Activated naive CD8-positive, alpha-beta T cell treated with anti-CD3 and anti-CD28 coated beads for 36 hours (primary cell): ENCODE measurements around the gene LPP. TPM values are rescaled to one million over a fixed set of nuclear protein-coding genes. Genes with fewer than 3 reads are reported as not detected.

Source experiments
- DNase-seq: peaks from one replicate; pipeline ENCODE4 v3.0.0; 2021
- H3K27ac Mint-ChIP-seq: one replicate; pipeline ENCODE4 v1.8.0; 2022; ENCODE audit warnings: mild to moderate bottlenecking, moderate library complexity, mixed read lengths
- H3K27me3 Mint-ChIP-seq: one replicate; pipeline ENCODE4 v1.8.0; 2022; ENCODE audit warnings: mild to moderate bottlenecking, mixed read lengths
- H3K36me3 Mint-ChIP-seq: one replicate; pipeline ENCODE4 v1.8.0; 2021; ENCODE audit warnings: mild to moderate bottlenecking, mixed read lengths
- H3K4me1 Mint-ChIP-seq: one replicate; pipeline ENCODE4 v1.8.0; 2021; ENCODE audit warnings: mixed read lengths
- H3K4me3 Mint-ChIP-seq: one replicate; pipeline ENCODE4 v1.8.0; 2022; ENCODE audit warnings: mild to moderate bottlenecking, moderate library complexity, mixed read lengths
- H3K9me3 Mint-ChIP-seq: one replicate; pipeline ENCODE4 v1.8.0; 2022; ENCODE audit warnings: mixed read lengths
- total RNA-seq, 2 experiments: library from RNA; stranded (reverse); gene quantifications; one replicate each; pipeline ENCODE4 v1.2.3, GENCODE V29; 2021

The LPP gene
- total RNA-seq, 2 experiments from 2014 or later, result 15.0 to 15.3 TPM

GRCh38 chr3:188761964-188762363 is 608.0 kb downstream of the LPP start:
- no peaks in the 10 kb centered on the region for H3K4me1 Mint-ChIP-seq
- peaks cover 3% of the 10 kb centered on the region for H3K36me3 Mint-ChIP-seq
- no peaks in the 10 kb centered on the region for H3K9me3 Mint-ChIP-seq
- no peak overlapping the region for H3K4me3 Mint-ChIP-seq
- no peak for DNase-seq
- H3K27me3 Mint-ChIP-seq, result no peaks in the 10 kb centered on the region
- H3K27ac Mint-ChIP-seq, result no peak overlapping the region

GRCh38 chr3:188764609-188765008 is 610.7 kb downstream of the LPP start:
- H3K4me1 Mint-ChIP-seq, result no peaks in the 10 kb centered on the region
- no peaks in the 10 kb centered on the region for H3K27me3 Mint-ChIP-seq
- no peaks in the 10 kb centered on the region for H3K9me3 Mint-ChIP-seq
- H3K27ac Mint-ChIP-seq, result no peak overlapping the region
- no peak overlapping the region for H3K4me3 Mint-ChIP-seq
- no peak for DNase-seq
- H3K36me3 Mint-ChIP-seq, result no peaks in the 10 kb centered on the region

GRCh38 chr3:188769831-188770230 is 615.9 kb downstream of the LPP start:
- H3K27ac Mint-ChIP-seq, result no peak overlapping the region

GRCh38 chr3:188772886-188773285 is 618.9 kb downstream of the LPP start:
- Mint-ChIP-seq H3K27ac (no peak overlapping the region), H3K4me1 (no peaks in the 10 kb centered on the region), H3K36me3 (no peaks in the 10 kb centered on the region), H3K27me3 (no peaks in the 10 kb centered on the region), H3K4me3 (no peak overlapping the region), H3K9me3 (no peaks in the 10 kb centered on the region)
- DNase-seq, result no peak

More at GRCh38 chr3:188769831-188770230, 615.9 kb downstream of the LPP start:
- Mint-ChIP-seq H3K4me3 (no peak overlapping the region), H3K4me1 (no peaks in the 10 kb centered on the region), H3K36me3 (no peaks in the 10 kb centered on the region), H3K9me3 (no peaks in the 10 kb centered on the region), H3K27me3 (no peaks in the 10 kb centered on the region)
- no peak for DNase-seq

GRCh38 chr3:188775412-188775811 is 621.5 kb downstream of the LPP start:
- no peaks in the 10 kb centered on the region for H3K36me3 Mint-ChIP-seq
- H3K4me3 Mint-ChIP-seq, result no peak overlapping the region
- DNase-seq, result no peak
- no peaks in the 10 kb centered on the region for H3K27me3 Mint-ChIP-seq
- H3K4me1 Mint-ChIP-seq, result no peaks in the 10 kb centered on the region
- H3K27ac Mint-ChIP-seq, result no peak overlapping the region
- no peaks in the 10 kb centered on the region for H3K9me3 Mint-ChIP-seq

GRCh38 chr3:188776447-188776846 is 622.5 kb downstream of the LPP start:
- no peak overlapping the region for H3K4me3 Mint-ChIP-seq
- peaks cover 2% of the 10 kb centered on the region for H3K9me3 Mint-ChIP-seq
- no peaks in the 10 kb centered on the region for H3K27me3 Mint-ChIP-seq
- peaks cover 6% of the 10 kb centered on the region for H3K36me3 Mint-ChIP-seq
- DNase-seq, result no peak
- no peaks in the 10 kb centered on the region for H3K4me1 Mint-ChIP-seq
- H3K27ac Mint-ChIP-seq, result no peak overlapping the region

- Mint-ChIP-seq H3K27ac (no peak overlapping the region), H3K4me1 (peaks cover 9% of the 10 kb centered on the region), H3K27me3 (no peaks in the 10 kb centered on the region), H3K9me3 (peaks cover 4% of the 10 kb centered on the region), H3K4me3 (no peak overlapping the region), H3K36me3 (peaks cover 9% of the 10 kb centered on the region)
- no peak for DNase-seq
These were observed 624.3 kb downstream of the LPP start for GRCh38 chr3:188778091-188778852.

- H3K27ac Mint-ChIP-seq, result no peak overlapping the region
- H3K4me1 Mint-ChIP-seq, result peaks cover 9% of the 10 kb centered on the region
- peaks cover 11% of the 10 kb centered on the region for H3K36me3 Mint-ChIP-seq
These were observed 625.5 kb downstream of the LPP start for GRCh38 chr3:188779281-188779980.

GRCh38 chr3:188780193-188781147 is 626.5 kb downstream of the LPP start:
- Mint-ChIP-seq H3K4me3 (no peak overlapping the region), H3K4me1 (peaks cover 9% of the 10 kb centered on the region), H3K27me3 (no peaks in the 10 kb centered on the region), H3K9me3 (peaks cover 4% of the 10 kb centered on the region), H3K36me3 (peaks cover 11% of the 10 kb centered on the region), H3K27ac (no peak overlapping the region)
- DNase-seq, result no peak

More at GRCh38 chr3:188779281-188779980, 625.5 kb downstream of the LPP start:
- DNase-seq, result no peak
- H3K4me3 Mint-ChIP-seq, result no peak overlapping the region
- no peaks in the 10 kb centered on the region for H3K27me3 Mint-ChIP-seq
- peaks cover 4% of the 10 kb centered on the region for H3K9me3 Mint-ChIP-seq

- no peak overlapping the region for H3K4me3 Mint-ChIP-seq
- peaks cover 4% of the 10 kb centered on the region for H3K9me3 Mint-ChIP-seq
- H3K27ac Mint-ChIP-seq, result no peak overlapping the region
- peaks cover 9% of the 10 kb centered on the region for H3K4me1 Mint-ChIP-seq
- peak; percentile 4 for DNase-seq
- H3K36me3 Mint-ChIP-seq, result peaks cover 11% of the 10 kb centered on the region
- no peaks in the 10 kb centered on the region for H3K27me3 Mint-ChIP-seq
These were observed 628.7 kb downstream of the LPP start for GRCh38 chr3:188782613-188783124.

GRCh38 chr3:188786424-188786823 is 632.5 kb downstream of the LPP start:
- H3K36me3 Mint-ChIP-seq, result peaks cover 4% of the 10 kb centered on the region
- H3K27me3 Mint-ChIP-seq, result no peaks in the 10 kb centered on the region
- H3K4me1 Mint-ChIP-seq, result peaks cover 11% of the 10 kb centered on the region
- no peak overlapping the region for H3K4me3 Mint-ChIP-seq
- DNase-seq, result no peak
- no peak overlapping the region for H3K27ac Mint-ChIP-seq
- peaks cover 1% of the 10 kb centered on the region for H3K9me3 Mint-ChIP-seq

- Mint-ChIP-seq H3K9me3 (no peaks in the 10 kb centered on the region), H3K36me3 (peaks cover 4% of the 10 kb centered on the region), H3K27me3 (no peaks in the 10 kb centered on the region), H3K4me1 (peaks cover 8% of the 10 kb centered on the region), H3K4me3 (no peak overlapping the region), H3K27ac (no peak overlapping the region)
- peak; percentile 81 for DNase-seq
These were observed 634.7 kb downstream of the LPP start for GRCh38 chr3:188788621-188789081.

- peaks cover 2% of the 10 kb centered on the region for H3K36me3 Mint-ChIP-seq
- DNase-seq, result no peak
- no peaks in the 10 kb centered on the region for H3K27me3 Mint-ChIP-seq
- H3K4me3 Mint-ChIP-seq, result no peak overlapping the region
- no peak overlapping the region for H3K27ac Mint-ChIP-seq
- H3K9me3 Mint-ChIP-seq, result no peaks in the 10 kb centered on the region
- H3K4me1 Mint-ChIP-seq, result peaks cover 8% of the 10 kb centered on the region
These were observed 635.3 kb downstream of the LPP start for GRCh38 chr3:188789251-188789650.

GRCh38 chr3:188791311-188791710 is 637.4 kb downstream of the LPP start:
- H3K4me3 Mint-ChIP-seq, result no peak overlapping the region
- no peak for DNase-seq
- no peak overlapping the region for H3K27ac Mint-ChIP-seq
- no peaks in the 10 kb centered on the region for H3K27me3 Mint-ChIP-seq
- H3K4me1 Mint-ChIP-seq, result peaks cover 13% of the 10 kb centered on the region
- peaks cover 2% of the 10 kb centered on the region for H3K36me3 Mint-ChIP-seq
- H3K9me3 Mint-ChIP-seq, result no peaks in the 10 kb centered on the region
